Fibroblast of villous mesenchyme (primary cell): ENCODE data around the gene MED9. TPM values are rescaled to one million over a fixed set of nuclear protein-coding genes. Genes with fewer than 3 reads are reported as not detected.
"Not testable (repeated sequence)": the region's sequence is repeated elsewhere in the genome, so short reads cannot be mapped to it uniquely, and the experiment has no call there.

Source experiments
- DNase-seq: peaks from one replicate; pipeline ENCODE4 v3.0.0-alpha.2; 2010; ENCODE audit warnings: low read depth
- H3K4me3 ChIP-seq: 2 replicates; pipeline ENCODE4 v1.5.1; 2011; ENCODE audit warnings: low read depth, mild to moderate bottlenecking, low read length
- total RNA-seq: library from RNA; depleted of rRNA; stranded (reverse); fragments of >200 nt; gene quantifications from 2 replicates; pipeline ENCODE4 v1.2.3, GENCODE V29; 2012
- TF ChIP-seq, protein P1 (sequence below): IDR thresholded peaks from 2 replicates; pipeline ENCODE4 v1.5.1; 2012; ENCODE audit warnings: low read depth, mild to moderate bottlenecking, low read length; ENCODE audit not compliant: insufficient read depth

MED9 gene
- total RNA-seq, 1 donor, result 11.2 TPM

DNA sequence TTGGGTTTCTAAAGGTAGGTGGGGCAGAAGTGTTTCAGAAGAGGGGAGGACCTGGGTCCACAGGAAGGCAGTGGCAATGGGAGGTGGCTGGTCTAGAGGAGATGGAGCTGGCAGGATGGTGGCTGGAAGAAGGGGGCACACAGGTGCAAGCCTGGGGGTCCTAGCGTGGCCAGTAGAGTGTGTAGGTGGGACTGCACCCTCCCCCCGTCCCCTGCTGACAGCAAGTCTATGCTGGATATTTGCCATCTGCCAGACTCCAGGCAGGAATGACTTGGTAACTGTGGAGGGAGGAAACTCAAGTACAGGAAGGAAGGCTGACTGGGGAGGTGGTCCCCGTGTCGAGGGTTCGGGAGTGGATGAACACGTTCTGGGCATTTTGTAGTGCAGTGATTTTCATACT is 8.6 kb downstream of the MED9 start:
- TF ChIP-seq, protein P1, sequence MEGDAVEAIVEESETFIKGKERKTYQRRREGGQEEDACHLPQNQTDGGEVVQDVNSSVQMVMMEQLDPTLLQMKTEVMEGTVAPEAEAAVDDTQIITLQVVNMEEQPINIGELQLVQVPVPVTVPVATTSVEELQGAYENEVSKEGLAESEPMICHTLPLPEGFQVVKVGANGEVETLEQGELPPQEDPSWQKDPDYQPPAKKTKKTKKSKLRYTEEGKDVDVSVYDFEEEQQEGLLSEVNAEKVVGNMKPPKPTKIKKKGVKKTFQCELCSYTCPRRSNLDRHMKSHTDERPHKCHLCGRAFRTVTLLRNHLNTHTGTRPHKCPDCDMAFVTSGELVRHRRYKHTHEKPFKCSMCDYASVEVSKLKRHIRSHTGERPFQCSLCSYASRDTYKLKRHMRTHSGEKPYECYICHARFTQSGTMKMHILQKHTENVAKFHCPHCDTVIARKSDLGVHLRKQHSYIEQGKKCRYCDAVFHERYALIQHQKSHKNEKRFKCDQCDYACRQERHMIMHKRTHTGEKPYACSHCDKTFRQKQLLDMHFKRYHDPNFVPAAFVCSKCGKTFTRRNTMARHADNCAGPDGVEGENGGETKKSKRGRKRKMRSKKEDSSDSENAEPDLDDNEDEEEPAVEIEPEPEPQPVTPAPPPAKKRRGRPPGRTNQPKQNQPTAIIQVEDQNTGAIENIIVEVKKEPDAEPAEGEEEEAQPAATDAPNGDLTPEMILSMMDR, result no peak
- H3K4me3 ChIP-seq, result no peak overlapping the region
- DNase-seq, result no peak

- H3K4me3 ChIP-seq, DNase-seq: not testable (repeated sequence)
Observed at GRCh38 chr17:17486416-17486815, 9.6 kb downstream of the MED9 start.

GRCh38 chr17:17487998-17488397 is 11.2 kb downstream of the MED9 start:
- DNase-seq, result no peak
- TF ChIP-seq, protein P1, result no peak

GRCh38 chr17:17491031-17491471 is 14.3 kb downstream of the MED9 start:
- DNase-seq, result no peak
- no peak overlapping the region for H3K4me3 ChIP-seq
- TF ChIP-seq, protein P1, result no peak

More at GRCh38 chr17:17487998-17488397, 11.2 kb downstream of the MED9 start:
- no peak overlapping the region for H3K4me3 ChIP-seq

DNA sequence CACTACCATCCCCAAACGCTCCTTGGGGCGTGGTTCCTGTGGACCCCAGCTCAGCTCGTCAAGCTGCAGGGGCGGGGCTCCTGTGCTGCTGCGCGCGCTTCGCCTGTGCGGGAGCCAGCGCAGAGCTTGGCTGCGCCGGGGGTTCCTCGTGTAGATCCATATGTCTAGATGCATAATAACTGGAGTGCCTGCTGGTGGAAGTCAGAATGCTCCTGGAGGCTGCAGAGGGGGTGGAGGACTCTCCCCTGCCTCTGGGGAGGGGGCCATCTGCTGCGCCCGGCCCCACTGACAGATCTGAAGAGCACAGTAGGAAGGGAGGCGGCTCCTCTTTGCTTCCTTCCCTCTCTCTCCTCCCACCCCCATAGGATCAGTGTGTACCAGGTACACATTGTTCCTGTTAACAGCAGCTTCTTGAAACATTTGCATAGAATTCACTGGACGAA is 14.8 kb downstream of the MED9 start:
- DNase-seq, result no peak
- H3K4me3 ChIP-seq, result no peak overlapping the region
- TF ChIP-seq, protein P1, result no peak

- no peak overlapping the region for H3K4me3 ChIP-seq
- DNase-seq, result no peak
- TF ChIP-seq, protein P1, result no peak
Observed at GRCh38 chr17:17492085-17492484, 15.3 kb downstream of the MED9 start.

- TF ChIP-seq, protein P1, result no peak
- DNase-seq, result no peak
Observed at GRCh38 chr17:17492571-17492970, 15.8 kb downstream of the MED9 start.

More at GRCh38 chr17:17492571-17492970, 15.8 kb downstream of the MED9 start:
- H3K4me3 ChIP-seq, result no peak overlapping the region
